GM21381 (cell line): ENCODE measurements around the gene FUBP1.
"Not testable (repeated sequence)": the region's sequence is repeated elsewhere in the genome, so short reads cannot be mapped to it uniquely, and the experiment has no call there.

ENCODE experiments used
- ATAC-seq: cut with Tn5 transposase; IDR thresholded peaks from one replicate; pipeline ENCODE4 v1.9.1; 2021; ENCODE audit warnings: mild to moderate bottlenecking, moderate library complexity; ENCODE audit not compliant: unreplicated experiment

Gene FUBP1

GRCh38 chr1:77978969-77979876, at the start of gene FUBP1:
Gene FUBP1 (minus strand): TSS chr1:77979072. CDS start chr1:77979004, 68 bp downstream.
- ATAC-seq: peak; percentile 72

- ATAC-seq: not testable (repeated sequence)
Observed at GRCh38 chr1:78021134-78021533, 42.3 kb upstream of the FUBP1 start.

- ATAC-seq: no peak
Observed at GRCh38 chr1:78019024-78019423, 40.2 kb upstream of the FUBP1 start.

GRCh38 chr1:78015148-78015547, 36.3 kb upstream of the FUBP1 start:
- no peak for ATAC-seq

GRCh38 chr1:78011050-78011449, 32.2 kb upstream of the FUBP1 start:
- ATAC-seq: no peak

- ATAC-seq: no peak
Observed at GRCh38 chr1:78009836-78010235, 31.0 kb upstream of the FUBP1 start.

- ATAC-seq: no peak
Observed at GRCh38 chr1:78009276-78009675, 30.4 kb upstream of the FUBP1 start.

GRCh38 chr1:78007677-78008341, 28.9 kb upstream of the FUBP1 start:
- no peak for ATAC-seq

GRCh38 chr1:78006521-78006920, 27.6 kb upstream of the FUBP1 start:
- ATAC-seq: no peak

- no peak for ATAC-seq
Observed at GRCh38 chr1:78005755-78006154, 26.9 kb upstream of the FUBP1 start.

- ATAC-seq: no peak
Observed at GRCh38 chr1:78005448-78005722, 26.5 kb upstream of the FUBP1 start.

- peak; percentile 98 for ATAC-seq
Observed at GRCh38 chr1:78004719-78005447, 26.0 kb upstream of the FUBP1 start, which contains the start of gene DNAJB4. Gene DNAJB4 (plus strand): TSS chr1:78004939. CDS start chr1:78005111, 172 bp downstream.

- peak; percentile 42 for ATAC-seq
Observed at GRCh38 chr1:78003882-78004718, 25.2 kb upstream of the FUBP1 start.

GRCh38 chr1:78003070-78003746, 24.3 kb upstream of the FUBP1 start:
- ATAC-seq: no peak

GRCh38 chr1:78000536-78000935, 21.7 kb upstream of the FUBP1 start:
- ATAC-seq: not testable (repeated sequence)

- ATAC-seq: no peak
Observed at GRCh38 chr1:77996734-77997133, 17.9 kb upstream of the FUBP1 start.

- ATAC-seq: no peak
Observed at GRCh38 chr1:77994117-77994705, 15.3 kb upstream of the FUBP1 start.

- ATAC-seq: no peak
Observed at GRCh38 chr1:77991638-77992037, 12.8 kb upstream of the FUBP1 start.

GRCh38 chr1:77990629-77991204, 11.8 kb upstream of the FUBP1 start:
- ATAC-seq: no peak
